ENCODE measurements around the gene AQP9.

AQP9 gene, protein sequence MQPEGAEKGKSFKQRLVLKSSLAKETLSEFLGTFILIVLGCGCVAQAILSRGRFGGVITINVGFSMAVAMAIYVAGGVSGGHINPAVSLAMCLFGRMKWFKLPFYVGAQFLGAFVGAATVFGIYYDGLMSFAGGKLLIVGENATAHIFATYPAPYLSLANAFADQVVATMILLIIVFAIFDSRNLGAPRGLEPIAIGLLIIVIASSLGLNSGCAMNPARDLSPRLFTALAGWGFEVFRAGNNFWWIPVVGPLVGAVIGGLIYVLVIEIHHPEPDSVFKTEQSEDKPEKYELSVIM

DNA sequence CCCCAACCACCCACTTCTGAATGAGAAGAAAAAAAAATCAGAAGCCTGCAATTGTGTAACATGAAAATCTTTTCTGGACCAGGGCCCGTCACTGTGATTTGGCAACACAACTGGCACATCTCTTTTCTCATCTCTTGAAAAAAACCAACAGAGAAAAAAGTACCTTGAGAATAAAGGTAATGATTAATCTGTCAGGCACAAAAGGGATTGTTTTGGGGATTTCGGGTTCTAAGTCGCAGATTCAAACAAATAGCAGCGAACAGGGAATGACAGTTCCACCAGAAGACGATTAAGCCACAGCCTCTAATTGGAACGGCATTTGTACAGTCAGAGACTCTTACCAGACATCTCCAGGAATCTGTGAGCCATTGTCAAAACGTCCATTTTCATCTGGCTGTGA lies at the start of gene AQP9:
TSS of gene AQP9 (plus strand) at position 276 of the 400 bp plus-strand sequence. CDS start 185 bp downstream, outside the sequence.
- FAIRE-seq (no peak), DNase-seq (ENCODE audit: insufficient read length, low spot score) (no peak)
- TF ChIP-seq, protein P1, sequence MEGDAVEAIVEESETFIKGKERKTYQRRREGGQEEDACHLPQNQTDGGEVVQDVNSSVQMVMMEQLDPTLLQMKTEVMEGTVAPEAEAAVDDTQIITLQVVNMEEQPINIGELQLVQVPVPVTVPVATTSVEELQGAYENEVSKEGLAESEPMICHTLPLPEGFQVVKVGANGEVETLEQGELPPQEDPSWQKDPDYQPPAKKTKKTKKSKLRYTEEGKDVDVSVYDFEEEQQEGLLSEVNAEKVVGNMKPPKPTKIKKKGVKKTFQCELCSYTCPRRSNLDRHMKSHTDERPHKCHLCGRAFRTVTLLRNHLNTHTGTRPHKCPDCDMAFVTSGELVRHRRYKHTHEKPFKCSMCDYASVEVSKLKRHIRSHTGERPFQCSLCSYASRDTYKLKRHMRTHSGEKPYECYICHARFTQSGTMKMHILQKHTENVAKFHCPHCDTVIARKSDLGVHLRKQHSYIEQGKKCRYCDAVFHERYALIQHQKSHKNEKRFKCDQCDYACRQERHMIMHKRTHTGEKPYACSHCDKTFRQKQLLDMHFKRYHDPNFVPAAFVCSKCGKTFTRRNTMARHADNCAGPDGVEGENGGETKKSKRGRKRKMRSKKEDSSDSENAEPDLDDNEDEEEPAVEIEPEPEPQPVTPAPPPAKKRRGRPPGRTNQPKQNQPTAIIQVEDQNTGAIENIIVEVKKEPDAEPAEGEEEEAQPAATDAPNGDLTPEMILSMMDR (IDR thresholded peaks at IDR 0.05; ENCODE audit: insufficient read depth, missing control alignments) = no peak

DNA sequence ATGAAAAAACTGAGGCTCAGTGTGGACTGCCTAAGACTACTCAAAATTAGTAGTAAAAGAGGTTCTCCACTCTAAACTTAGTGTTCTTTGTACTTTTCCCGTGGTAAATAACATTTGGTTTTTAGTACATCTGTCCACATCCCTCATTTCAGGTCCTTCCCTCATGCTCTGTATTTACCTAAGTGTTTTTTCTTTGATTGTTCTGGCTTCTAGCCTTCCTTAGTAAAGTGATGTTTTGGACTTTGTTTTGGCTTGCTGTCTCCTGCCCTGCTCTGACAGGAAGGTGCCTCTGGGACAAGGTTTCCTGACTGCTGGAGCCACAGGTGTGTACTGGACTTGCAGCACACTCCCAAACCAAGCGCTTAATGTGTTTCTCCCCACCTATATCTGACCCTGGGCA lies 42.8 kb upstream of the AQP9 start:
- no peak for DNase-seq (ENCODE audit: insufficient read length, low spot score)
- no peak for FAIRE-seq
- TF ChIP-seq, protein P1 (IDR thresholded peaks at IDR 0.05; ENCODE audit: insufficient read depth, missing control alignments) = no peak

DNA sequence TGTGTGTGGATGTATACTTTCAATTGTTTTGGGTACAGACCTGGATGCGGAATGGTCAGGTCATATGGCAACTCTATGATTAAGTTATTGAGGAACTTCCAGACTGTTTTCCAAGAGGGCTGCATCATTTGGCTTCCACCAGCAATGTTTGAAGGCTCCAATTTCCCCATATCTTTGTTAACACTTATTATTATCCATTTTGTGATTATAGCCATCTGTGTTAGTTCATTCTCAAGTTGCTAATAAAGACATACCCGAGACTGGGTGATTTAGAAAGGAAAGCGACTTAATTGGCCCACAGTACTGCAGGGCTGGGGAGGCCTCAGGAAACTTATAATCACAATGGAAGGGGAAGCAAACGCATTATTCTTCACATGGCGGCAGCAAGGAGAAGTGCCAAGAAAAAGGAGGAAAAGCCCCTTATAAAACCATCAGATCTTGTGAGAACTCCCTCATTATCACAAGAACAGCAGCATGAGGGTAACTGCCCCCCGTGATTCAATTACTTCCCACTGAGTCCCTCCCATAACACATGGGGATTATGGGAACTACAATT lies 41.6 kb upstream of the AQP9 start:
- FAIRE-seq (no peak), DNase-seq (ENCODE audit: insufficient read length, low spot score) (no peak)
- TF ChIP-seq, protein P1 (IDR thresholded peaks at IDR 0.05; ENCODE audit: insufficient read depth, missing control alignments) = no peak

DNA sequence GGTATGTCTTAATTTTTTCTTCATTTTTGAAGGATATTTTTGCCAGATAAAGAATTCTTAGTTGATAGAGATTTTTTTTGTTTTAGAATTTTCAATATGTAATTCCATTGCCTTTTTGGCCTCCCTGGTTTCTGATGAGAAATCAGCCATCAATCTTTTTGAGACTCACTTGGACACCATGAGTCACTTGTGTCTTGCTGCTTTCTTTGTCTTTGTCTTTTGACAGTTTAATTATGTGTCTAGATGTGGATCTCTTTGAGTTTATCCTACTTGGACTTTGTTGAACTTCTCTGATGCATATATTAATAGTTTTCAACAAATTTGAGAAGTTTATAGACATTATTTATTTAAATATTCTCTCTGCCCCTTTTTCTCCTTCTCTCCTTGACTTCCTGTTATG lies 34.7 kb upstream of the AQP9 start:
- no peak for FAIRE-seq

DNA sequence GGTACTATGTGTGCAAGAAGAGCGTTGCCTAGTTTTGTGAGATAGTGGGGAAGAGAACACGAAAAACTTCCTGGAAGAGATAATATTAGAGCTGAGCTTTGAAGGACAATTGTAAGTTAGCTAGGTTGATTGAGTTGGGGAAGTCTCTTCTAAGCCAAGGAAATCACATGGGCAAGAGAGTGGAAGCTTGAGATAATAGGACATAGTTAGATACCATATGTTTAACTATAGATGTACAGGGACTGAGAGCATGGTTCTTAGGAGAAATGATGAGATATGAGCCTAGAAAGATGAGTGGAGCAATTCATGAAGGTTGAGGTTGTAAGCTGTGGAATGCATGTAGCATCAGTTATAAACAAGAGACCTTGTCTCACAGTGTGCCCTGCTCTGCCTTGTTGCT lies 30.1 kb upstream of the AQP9 start:
- DNase-seq (ENCODE audit: insufficient read length, low spot score) (no peak), FAIRE-seq (no peak)
- TF ChIP-seq, protein P1 (IDR thresholded peaks at IDR 0.05; ENCODE audit: insufficient read depth, missing control alignments) = no peak

More for the DNA sequence above, 34.7 kb upstream of the AQP9 start:
- TF ChIP-seq, protein P1 (IDR thresholded peaks at IDR 0.05; ENCODE audit: insufficient read depth, missing control alignments) = no peak
- no peak for DNase-seq (ENCODE audit: insufficient read length, low spot score)

DNA sequence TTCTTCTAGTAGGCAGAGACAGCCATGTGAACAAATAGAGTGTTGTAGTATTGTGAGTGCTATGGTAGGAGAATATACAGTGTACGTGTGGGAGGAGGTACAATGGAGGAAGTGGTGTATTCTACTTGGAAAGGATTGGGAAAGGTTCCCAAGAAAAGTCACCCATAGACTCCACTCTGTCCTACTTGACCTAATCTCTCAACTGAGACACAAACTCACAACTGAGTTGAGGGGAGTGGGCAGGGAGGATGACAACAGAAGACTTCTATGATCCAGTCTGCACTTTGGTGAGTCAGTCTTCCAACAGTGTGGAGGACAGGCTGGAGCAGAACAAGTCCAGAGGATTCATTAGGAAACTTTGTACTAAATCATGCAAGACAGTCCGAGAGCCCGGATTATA lies 28.8 kb upstream of the AQP9 start:
- TF ChIP-seq, protein P1 (IDR thresholded peaks at IDR 0.05; ENCODE audit: insufficient read depth, missing control alignments) = no peak
- DNase-seq (ENCODE audit: insufficient read length, low spot score) = no peak
- FAIRE-seq = no peak
